ENCODE results near the gene BLM. TPM values are rescaled to one million over a fixed set of nuclear protein-coding genes. Genes with fewer than 3 reads are reported as not detected.

BLM gene
- total and polyA plus RNA-seq, 10 of the 15 experiments (the other 5 are each of a cell fraction or from before 2014, with no cell fraction given), result 23.0 to 68.4 (median 43.9) TPM

GRCh38 chr15:90838139-90838538, 121.0 kb downstream of the BLM start (continued):
- TF ChIP-seq BHLHE40 (IDR thresholded peaks at IDR 0.05; ENCODE audit: borderline replicate concordance in 1 of 2, low read depth in 2 of 2, low read length in 1 of 2) (peak; percentile 10 to 57; a peak in 2 of 4 replicates), IRF3 (IDR thresholded peaks at IDR 0.05) (no peak), TCF7 (IDR thresholded peaks at IDR 0.05; ENCODE audit: borderline replicate concordance) (no peak), SP1 (IDR thresholded peaks at IDR 0.05; ENCODE audit: low read depth, low read length) (peak; percentile 22), YY1 (IDR thresholded peaks at IDR 0.05; ENCODE audit: low read depth, low read length) (no peak)

GRCh38 chr15:90838544-90838943, 121.4 kb downstream of the BLM start:
- 10% methylated on average over 13 of the region's 15 CpGs for WGBS (ENCODE audit: insufficient coverage, insufficient replicate concordance, low lambda C conversion rate, missing lambda C conversion rate)
- ATAC-seq, result peak; percentile 7
- H3K27ac ChIP-seq (ENCODE audit: control insufficient read depth, insufficient read depth), result no peak overlapping the region
- no peak for FAIRE-seq
- no peaks in the 10 kb centered on the region for H3K36me3 ChIP-seq (ENCODE audit: control insufficient read depth in 2 of 2, insufficient read depth in 2 of 2, low read length in 1 of 2)
- CTCF ChIA-PET, result interaction anchor here (1.1 kb wide), 1 partner anchor 95 kb away, joined by 3 read pairs; no protein-coding TSS in a partner anchor
- BruUV-seq (replicated peaks), result no TSS peak
- POLR2A ChIA-PET, result interaction anchor here (1.6 kb wide), 1 partner anchor 35 kb away, joined by 4 read pairs; no protein-coding TSS in a partner anchor
- peaks cover 22% of the 10 kb centered on the region for H3K4me1 ChIP-seq (ENCODE audit: control insufficient read depth, insufficient read depth, low read length)
- H3K4me2 ChIP-seq (ENCODE audit: control insufficient read depth, insufficient read depth), result 0 out of 2 replicates have a peak overlapping the region, but pooled peaks have one; percentile 1
- H3K4me3 ChIP-seq, result no peak overlapping the region
- RAD21 ChIA-PET (ENCODE audit: unreplicated experiment), result interaction anchor here (1.2 to 2.4 kb wide), 2 partner anchors 13 to 49 kb away, joined by 4 to 19 read pairs; no protein-coding TSS in a partner anchor
- intact Hi-C loops (cut with micrococcal nuclease; ENCODE audit: unreplicated experiment) (no loop called here), in situ Hi-C loops (cut with MboI) (no loop called here)
- no peaks in the 10 kb centered on the region for H3K9me3 ChIP-seq (replicated peaks; ENCODE audit: control insufficient read depth, insufficient read depth, low read length)
- no peak overlapping the region for H2AFZ ChIP-seq (ENCODE audit: control insufficient read depth, low read depth, low read length)
- no peak for DNase-seq (ENCODE audit: low read depth, low spot score)
- H3K27me3 ChIP-seq (replicated peaks in 1 of 2; ENCODE audit: control insufficient read depth in 2 of 2, insufficient read depth in 2 of 2, low read length in 1 of 2), result no peaks in the 10 kb centered on the region
- H4K20me1 ChIP-seq (ENCODE audit: control insufficient read depth, insufficient read depth), result no peaks in the 10 kb centered on the region
- H3K79me2 ChIP-seq (ENCODE audit: control insufficient read depth, insufficient read depth, low read length), result no peaks in the 10 kb centered on the region
- SMC1A ChIA-PET (ENCODE audit: uncharacterized antibody, unreplicated experiment), result interaction anchor here (0.8 to 2.8 kb wide), 8 partner anchors 9 to 50 kb away, joined by 3 to 19 read pairs (median 4); no protein-coding TSS in a partner anchor
- H3K9ac ChIP-seq (ENCODE audit: control insufficient read depth, insufficient read depth, low read length), result no peak overlapping the region
- TF ChIP-seq SMAD5 (IDR thresholded peaks at IDR 0.05; ENCODE audit: low read depth) (no peak), CHD1 (IDR thresholded peaks at IDR 0.05; ENCODE audit: low read depth, low read length) (no peak), NBN (IDR thresholded peaks at IDR 0.05) (no peak), RBBP5 (conservative IDR thresholded peaks at IDR 0.05) (no peak), SPI1 (IDR thresholded peaks at IDR 0.05; ENCODE audit: borderline replicate concordance, insufficient read depth, low read depth, low read length) (no peak), BACH1 (IDR thresholded peaks at IDR 0.05; ENCODE audit: borderline replicate concordance) (no peak), SMC3 (IDR thresholded peaks at IDR 0.05; ENCODE audit: borderline replicate concordance, low read length) (no peak), CBX5 (IDR thresholded peaks at IDR 0.05; ENCODE audit: low read depth) (no peak), ZNF24 (IDR thresholded peaks at IDR 0.05) (no peak)
- TF ChIP-seq, protein P1, sequence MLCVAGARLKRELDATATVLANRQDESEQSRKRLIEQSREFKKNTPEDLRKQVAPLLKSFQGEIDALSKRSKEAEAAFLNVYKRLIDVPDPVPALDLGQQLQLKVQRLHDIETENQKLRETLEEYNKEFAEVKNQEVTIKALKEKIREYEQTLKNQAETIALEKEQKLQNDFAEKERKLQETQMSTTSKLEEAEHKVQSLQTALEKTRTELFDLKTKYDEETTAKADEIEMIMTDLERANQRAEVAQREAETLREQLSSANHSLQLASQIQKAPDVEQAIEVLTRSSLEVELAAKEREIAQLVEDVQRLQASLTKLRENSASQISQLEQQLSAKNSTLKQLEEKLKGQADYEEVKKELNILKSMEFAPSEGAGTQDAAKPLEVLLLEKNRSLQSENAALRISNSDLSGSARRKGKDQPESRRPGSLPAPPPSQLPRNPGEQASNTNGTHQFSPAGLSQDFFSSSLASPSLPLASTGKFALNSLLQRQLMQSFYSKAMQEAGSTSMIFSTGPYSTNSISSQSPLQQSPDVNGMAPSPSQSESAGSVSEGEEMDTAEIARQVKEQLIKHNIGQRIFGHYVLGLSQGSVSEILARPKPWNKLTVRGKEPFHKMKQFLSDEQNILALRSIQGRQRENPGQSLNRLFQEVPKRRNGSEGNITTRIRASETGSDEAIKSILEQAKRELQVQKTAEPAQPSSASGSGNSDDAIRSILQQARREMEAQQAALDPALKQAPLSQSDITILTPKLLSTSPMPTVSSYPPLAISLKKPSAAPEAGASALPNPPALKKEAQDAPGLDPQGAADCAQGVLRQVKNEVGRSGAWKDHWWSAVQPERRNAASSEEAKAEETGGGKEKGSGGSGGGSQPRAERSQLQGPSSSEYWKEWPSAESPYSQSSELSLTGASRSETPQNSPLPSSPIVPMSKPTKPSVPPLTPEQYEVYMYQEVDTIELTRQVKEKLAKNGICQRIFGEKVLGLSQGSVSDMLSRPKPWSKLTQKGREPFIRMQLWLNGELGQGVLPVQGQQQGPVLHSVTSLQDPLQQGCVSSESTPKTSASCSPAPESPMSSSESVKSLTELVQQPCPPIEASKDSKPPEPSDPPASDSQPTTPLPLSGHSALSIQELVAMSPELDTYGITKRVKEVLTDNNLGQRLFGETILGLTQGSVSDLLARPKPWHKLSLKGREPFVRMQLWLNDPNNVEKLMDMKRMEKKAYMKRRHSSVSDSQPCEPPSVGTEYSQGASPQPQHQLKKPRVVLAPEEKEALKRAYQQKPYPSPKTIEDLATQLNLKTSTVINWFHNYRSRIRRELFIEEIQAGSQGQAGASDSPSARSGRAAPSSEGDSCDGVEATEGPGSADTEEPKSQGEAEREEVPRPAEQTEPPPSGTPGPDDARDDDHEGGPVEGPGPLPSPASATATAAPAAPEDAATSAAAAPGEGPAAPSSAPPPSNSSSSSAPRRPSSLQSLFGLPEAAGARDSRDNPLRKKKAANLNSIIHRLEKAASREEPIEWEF (IDR thresholded peaks at IDR 0.05; ENCODE audit: insufficient replicate concordance, low read depth, low read length), result no peak
- TF ChIP-seq, protein P2, sequence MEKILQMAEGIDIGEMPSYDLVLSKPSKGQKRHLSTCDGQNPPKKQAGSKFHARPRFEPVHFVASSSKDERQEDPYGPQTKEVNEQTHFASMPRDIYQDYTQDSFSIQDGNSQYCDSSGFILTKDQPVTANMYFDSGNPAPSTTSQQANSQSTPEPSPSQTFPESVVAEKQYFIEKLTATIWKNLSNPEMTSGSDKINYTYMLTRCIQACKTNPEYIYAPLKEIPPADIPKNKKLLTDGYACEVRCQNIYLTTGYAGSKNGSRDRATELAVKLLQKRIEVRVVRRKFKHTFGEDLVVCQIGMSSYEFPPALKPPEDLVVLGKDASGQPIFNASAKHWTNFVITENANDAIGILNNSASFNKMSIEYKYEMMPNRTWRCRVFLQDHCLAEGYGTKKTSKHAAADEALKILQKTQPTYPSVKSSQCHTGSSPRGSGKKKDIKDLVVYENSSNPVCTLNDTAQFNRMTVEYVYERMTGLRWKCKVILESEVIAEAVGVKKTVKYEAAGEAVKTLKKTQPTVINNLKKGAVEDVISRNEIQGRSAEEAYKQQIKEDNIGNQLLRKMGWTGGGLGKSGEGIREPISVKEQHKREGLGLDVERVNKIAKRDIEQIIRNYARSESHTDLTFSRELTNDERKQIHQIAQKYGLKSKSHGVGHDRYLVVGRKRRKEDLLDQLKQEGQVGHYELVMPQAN (conservative IDR thresholded peaks at IDR 0.05), result no peak

Measured in GM12878 (cell line).